Kasumi-1 (cell line): Measurements from ENCODE around the gene BLOC1S3.
"Not testable (repeated sequence)": the region's sequence is repeated elsewhere in the genome, so short reads cannot be mapped to it uniquely, and the experiment has no call there.

Experiments used
- DNase-seq, 2 experiments: peaks; one replicate each; lab custom pipeline; 2025; lab: John Stamatoyannopoulos, UW

BLOC1S3 gene

GRCh38 chr19:45224645-45225044, 46.1 kb downstream of the BLOC1S3 start:
- no peak for DNase-seq

DNA sequence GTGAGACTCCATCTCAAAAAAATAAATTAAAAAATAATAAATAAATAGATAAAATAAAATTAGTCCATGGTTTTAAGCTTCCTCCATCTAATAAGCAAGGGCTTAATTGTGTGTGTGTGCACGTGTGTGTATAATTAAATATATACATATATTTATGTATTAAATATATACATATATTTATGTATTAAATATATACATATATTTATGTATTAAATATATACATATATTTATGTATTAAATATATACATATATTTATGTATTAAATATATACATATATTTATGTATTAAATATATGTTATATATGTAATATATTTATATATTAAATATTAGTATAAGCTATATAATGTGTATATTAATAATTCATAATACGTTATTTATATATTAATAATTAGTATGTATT, 50.5 kb downstream of the BLOC1S3 start:
- DNase-seq = not testable (repeated sequence)
